Activated CD8-positive, alpha-beta T cell treated with anti-CD3 and anti-CD28 coated beads for 36 hours (primary cell): Measurements from ENCODE around the gene DAB2IP. TPM values are rescaled to one million over a fixed set of nuclear protein-coding genes. Genes with fewer than 3 reads are reported as not detected.

ENCODE experiments used
- ATAC-seq: fragments of 200-7000 bp; cut with Tn5 transposase; one replicate; pipeline ENCODE4 v1.10.0; 2021; ENCODE audit warnings: mild to moderate bottlenecking, moderate library complexity
- CTCF ChIA-PET: fragments of 350-600 bp; sonication (Branson Sonifier 250); formaldehyde crosslinking; loops from one replicate; lab custom pipeline; 2021; ENCODE audit warnings: antibody characterized with exemption; lab: Charles Lee
- POLR2A ChIA-PET: fragments of 350-600 bp; sonication (Branson Sonifier 250); formaldehyde crosslinking; loops from one replicate; lab custom pipeline; 2021; ENCODE audit warnings: antibody characterized with exemption; lab: Charles Lee
- DNase-seq: peaks from one replicate; pipeline ENCODE4 v3.0.0-alpha.2; 2020
- H3K27ac Mint-ChIP-seq: one replicate; pipeline ENCODE4 v1.8.0; 2021; ENCODE audit warnings: mild to moderate bottlenecking, mixed read lengths
- H3K27me3 Mint-ChIP-seq: one replicate; pipeline ENCODE4 v1.8.0; 2021; ENCODE audit warnings: mixed read lengths
- H3K36me3 Mint-ChIP-seq: one replicate; pipeline ENCODE4 v1.8.0; 2021; ENCODE audit warnings: low read depth, mixed read lengths
- H3K4me1 Mint-ChIP-seq: one replicate; pipeline ENCODE4 v1.8.0; 2021; ENCODE audit warnings: low read depth, mixed read lengths
- H3K4me3 Mint-ChIP-seq: one replicate; pipeline ENCODE4 v1.8.0; 2021; ENCODE audit warnings: mild to moderate bottlenecking, moderate library complexity, mixed read lengths
- H3K9me3 Mint-ChIP-seq: one replicate; pipeline ENCODE4 v1.8.0; 2021; ENCODE audit warnings: mixed read lengths
- intact Hi-C: fragments of 100-400 bp; cut with micrococcal nuclease; formaldehyde crosslinking; loops from one replicate; pipeline ENCODE4 v1.10.0; 2022
- total RNA-seq, 2 experiments: library from RNA; stranded (reverse); gene quantifications; one replicate each; pipeline ENCODE4 v1.2.3, GENCODE V29; 2021
- TF ChIP-seq, protein P1 (sequence below): fragments of 200-600 bp; IDR thresholded peaks from one replicate; pipeline ENCODE4 v1.8.0; 2022; ENCODE audit warnings: antibody characterized with exemption, mild to moderate bottlenecking

Gene DAB2IP
- total RNA-seq, 2 experiments from 2014 or later, result 0.54 to 1.5 TPM

DNA sequence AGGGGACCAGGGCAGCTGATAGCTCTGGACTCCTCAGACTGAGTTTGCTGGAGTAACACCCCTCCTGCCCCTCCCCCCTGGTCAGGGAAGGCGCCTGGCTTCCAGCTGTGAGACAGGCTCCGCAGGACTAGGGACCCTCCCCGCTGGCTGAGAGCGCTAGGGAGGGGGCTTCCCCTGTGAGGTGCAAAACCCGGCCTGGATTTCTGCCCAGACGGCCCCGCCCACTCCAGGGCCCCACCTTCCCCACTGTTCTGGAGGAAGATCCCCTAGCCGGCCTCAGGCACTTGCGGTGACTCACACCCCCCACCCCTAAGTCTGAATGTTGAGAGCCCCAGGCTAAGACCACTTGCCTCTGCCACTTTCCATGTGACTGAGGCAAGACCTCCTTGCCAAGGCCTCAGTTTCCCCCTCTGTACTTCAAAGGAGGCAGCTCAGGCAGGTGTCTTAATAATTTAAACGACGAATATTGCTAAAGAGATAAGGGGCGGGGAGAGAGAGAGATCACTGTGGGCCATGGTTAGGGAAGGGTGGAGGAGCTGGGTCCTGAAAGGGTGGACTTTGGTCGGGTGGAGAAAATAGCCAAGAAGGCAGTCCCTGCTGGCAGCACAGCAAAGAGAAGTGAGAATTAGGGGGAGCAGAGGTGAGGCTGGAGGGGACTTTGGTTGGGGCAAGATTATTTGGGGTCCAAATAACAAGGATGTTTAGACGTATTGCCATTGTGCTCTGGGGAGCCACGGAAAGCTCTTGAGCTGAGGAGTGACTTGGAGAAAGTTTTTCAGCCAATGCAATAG, 1.0 kb upstream of the DAB2IP start:
- Mint-ChIP-seq H3K27ac (no peak overlapping the region), H3K36me3 (no peaks in the 10 kb centered on the region), H3K4me3 (peak overlapping the region; percentile 21), H3K4me1 (peaks cover 16% of the 10 kb centered on the region), H3K27me3 (peaks cover 54% of the 10 kb centered on the region), H3K9me3 (no peaks in the 10 kb centered on the region)
- intact Hi-C loops, result no loop called here
- DNase-seq (peak; percentile 74), ATAC-seq (peak; percentile 84)
- ChIA-PET POLR2A (no interaction called here), CTCF (interaction anchor here (1.3 to 1.5 kb wide), 2 partner anchors 9 to 104 kb away, joined by 3 to 4 read pairs; no protein-coding TSS in a partner anchor)
- TF ChIP-seq, protein P1, sequence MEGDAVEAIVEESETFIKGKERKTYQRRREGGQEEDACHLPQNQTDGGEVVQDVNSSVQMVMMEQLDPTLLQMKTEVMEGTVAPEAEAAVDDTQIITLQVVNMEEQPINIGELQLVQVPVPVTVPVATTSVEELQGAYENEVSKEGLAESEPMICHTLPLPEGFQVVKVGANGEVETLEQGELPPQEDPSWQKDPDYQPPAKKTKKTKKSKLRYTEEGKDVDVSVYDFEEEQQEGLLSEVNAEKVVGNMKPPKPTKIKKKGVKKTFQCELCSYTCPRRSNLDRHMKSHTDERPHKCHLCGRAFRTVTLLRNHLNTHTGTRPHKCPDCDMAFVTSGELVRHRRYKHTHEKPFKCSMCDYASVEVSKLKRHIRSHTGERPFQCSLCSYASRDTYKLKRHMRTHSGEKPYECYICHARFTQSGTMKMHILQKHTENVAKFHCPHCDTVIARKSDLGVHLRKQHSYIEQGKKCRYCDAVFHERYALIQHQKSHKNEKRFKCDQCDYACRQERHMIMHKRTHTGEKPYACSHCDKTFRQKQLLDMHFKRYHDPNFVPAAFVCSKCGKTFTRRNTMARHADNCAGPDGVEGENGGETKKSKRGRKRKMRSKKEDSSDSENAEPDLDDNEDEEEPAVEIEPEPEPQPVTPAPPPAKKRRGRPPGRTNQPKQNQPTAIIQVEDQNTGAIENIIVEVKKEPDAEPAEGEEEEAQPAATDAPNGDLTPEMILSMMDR, result no peak

GRCh38 chr9:121651008-121651294, 483 bp upstream of the DAB2IP start:
- intact Hi-C loops, result no loop called here
- H3K4me1 Mint-ChIP-seq, result peaks cover 16% of the 10 kb centered on the region
- DNase-seq, result no peak
- H3K27me3 Mint-ChIP-seq, result peaks cover 54% of the 10 kb centered on the region
- no peaks in the 10 kb centered on the region for H3K9me3 Mint-ChIP-seq
- no peak for ATAC-seq
- POLR2A ChIA-PET, result no interaction called here
- H3K36me3 Mint-ChIP-seq, result no peaks in the 10 kb centered on the region
- no peak overlapping the region for H3K27ac Mint-ChIP-seq
- TF ChIP-seq, protein P1, result no peak
- peak overlapping the region; percentile 21 for H3K4me3 Mint-ChIP-seq
- CTCF ChIA-PET, result interaction anchor here (1.3 to 1.5 kb wide), 2 partner anchors 10 to 105 kb away, joined by 3 to 4 read pairs; no protein-coding TSS in a partner anchor

- CTCF ChIA-PET, result interaction anchor here (1.0 kb wide), 2 partner anchors 102 to 106 kb away, joined by 3 to 4 read pairs; no protein-coding TSS in a partner anchor
- Mint-ChIP-seq H3K4me3 (peak overlapping the region; percentile 12), H3K4me1 (peaks cover 16% of the 10 kb centered on the region), H3K27me3 (peaks cover 57% of the 10 kb centered on the region), H3K27ac (no peak overlapping the region), H3K9me3 (no peaks in the 10 kb centered on the region), H3K36me3 (no peaks in the 10 kb centered on the region)
- POLR2A ChIA-PET, result interaction anchor here (0.6 to 1.2 kb wide), 2 partner anchors 9 to 24 kb away, joined by 3 read pairs; no protein-coding TSS in a partner anchor
- DNase-seq (no peak), ATAC-seq (no peak)
- TF ChIP-seq, protein P1, result no peak
- intact Hi-C loops, result no loop called here
Measured at GRCh38 chr9:121652021-121652837, 795 bp downstream of the DAB2IP start.

DNA sequence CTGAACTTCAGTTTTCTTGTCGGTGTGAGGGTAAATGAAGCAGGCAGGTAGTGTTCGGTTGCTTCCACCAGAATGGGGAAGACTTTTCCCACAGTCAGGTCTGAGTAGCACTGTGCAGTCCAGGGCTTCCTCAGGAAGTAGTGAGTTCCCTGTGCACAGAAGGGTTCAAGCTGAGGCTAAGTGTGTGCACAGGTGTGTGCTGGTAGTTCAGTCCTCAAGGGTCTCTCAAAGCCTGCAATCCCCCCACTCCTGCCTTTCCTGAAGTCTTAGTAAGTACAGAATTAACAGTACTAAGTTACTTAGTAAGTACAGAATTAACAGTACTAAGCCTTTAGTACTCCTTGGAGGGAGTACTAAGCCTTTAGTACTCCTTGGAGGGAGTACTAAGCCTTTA, 1.4 kb downstream of the DAB2IP start:
- no peak for DNase-seq
- CTCF ChIA-PET, result interaction anchor here (1.0 kb wide), 2 partner anchors 102 to 107 kb away, joined by 3 to 4 read pairs; no protein-coding TSS in a partner anchor
- Mint-ChIP-seq H3K9me3 (no peaks in the 10 kb centered on the region), H3K27me3 (peaks cover 56% of the 10 kb centered on the region), H3K27ac (no peak overlapping the region), H3K36me3 (no peaks in the 10 kb centered on the region), H3K4me3 (no peak overlapping the region), H3K4me1 (peaks cover 16% of the 10 kb centered on the region)
- TF ChIP-seq, protein P1, result no peak
- ATAC-seq, result no peak
- intact Hi-C loops, result no loop called here
- POLR2A ChIA-PET, result interaction anchor here (0.6 kb wide), 1 partner anchor 951 kb away, joined by 3 read pairs; no protein-coding TSS in a partner anchor
